Thyroid gland (tissue), 4 donors: ENCODE measurements around the gene RNF145.

Experiments
- POLR2A ChIP-seq, 2 donors: fragments of 450-650 bp; IDR thresholded peaks; one replicate each; pipeline ENCODE4 v1.6.1; 2017; ENCODE audit warnings: antibody characterized with exemption in 2 of 2, mild to moderate bottlenecking in 2 of 2, moderate library complexity in 1 of 2
- TF ChIP-seq, protein P1 (sequence below), 6 experiments: fragments of 200-600 bp in 3 of 6; fragments of 450-650 bp in 3 of 6; sonication (generic) in 3 of 6; IDR thresholded peaks; one replicate each; pipeline ENCODE4 v1.5.1; 2016 to 2019; ENCODE audit warnings: antibody characterized with exemption in 6 of 6, mild to moderate bottlenecking in 2 of 6, inconsistent platforms in 1 of 6, moderate library complexity in 1 of 6

DNA sequence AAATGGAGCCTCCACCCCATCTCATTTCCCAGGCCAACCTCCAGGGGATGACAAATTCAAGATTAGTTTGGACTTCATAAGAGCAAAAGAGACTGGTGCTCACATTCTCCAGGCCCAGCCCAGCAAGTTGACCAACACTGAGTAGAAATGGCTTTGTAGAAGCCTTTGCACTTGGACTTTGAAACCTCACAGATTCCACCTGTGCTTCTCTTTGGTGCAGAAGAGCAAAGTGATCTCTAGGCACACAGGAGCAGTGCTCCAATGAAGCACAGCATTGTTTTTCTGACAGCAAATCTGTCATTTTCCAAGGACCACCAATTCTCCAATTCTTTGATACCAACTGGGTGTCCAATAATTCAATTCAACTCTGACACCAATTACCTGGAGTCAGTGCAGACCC, 17.1 kb upstream of the RNF145 start:
- TF ChIP-seq, protein P1, sequence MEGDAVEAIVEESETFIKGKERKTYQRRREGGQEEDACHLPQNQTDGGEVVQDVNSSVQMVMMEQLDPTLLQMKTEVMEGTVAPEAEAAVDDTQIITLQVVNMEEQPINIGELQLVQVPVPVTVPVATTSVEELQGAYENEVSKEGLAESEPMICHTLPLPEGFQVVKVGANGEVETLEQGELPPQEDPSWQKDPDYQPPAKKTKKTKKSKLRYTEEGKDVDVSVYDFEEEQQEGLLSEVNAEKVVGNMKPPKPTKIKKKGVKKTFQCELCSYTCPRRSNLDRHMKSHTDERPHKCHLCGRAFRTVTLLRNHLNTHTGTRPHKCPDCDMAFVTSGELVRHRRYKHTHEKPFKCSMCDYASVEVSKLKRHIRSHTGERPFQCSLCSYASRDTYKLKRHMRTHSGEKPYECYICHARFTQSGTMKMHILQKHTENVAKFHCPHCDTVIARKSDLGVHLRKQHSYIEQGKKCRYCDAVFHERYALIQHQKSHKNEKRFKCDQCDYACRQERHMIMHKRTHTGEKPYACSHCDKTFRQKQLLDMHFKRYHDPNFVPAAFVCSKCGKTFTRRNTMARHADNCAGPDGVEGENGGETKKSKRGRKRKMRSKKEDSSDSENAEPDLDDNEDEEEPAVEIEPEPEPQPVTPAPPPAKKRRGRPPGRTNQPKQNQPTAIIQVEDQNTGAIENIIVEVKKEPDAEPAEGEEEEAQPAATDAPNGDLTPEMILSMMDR (IDR thresholded peaks at IDR 0.05): no peak
- no peak for TF ChIP-seq POLR2A (IDR thresholded peaks at IDR 0.05)
